Pericardium fibroblast (primary cell): ENCODE measurements around the gene KISS1R. TPM values are rescaled to one million over a fixed set of nuclear protein-coding genes. Genes with fewer than 3 reads are reported as not detected.

ENCODE experiments used
- total RNA-seq: library from RNA; depleted of rRNA; stranded (reverse); fragments of >200 nt; gene quantifications from 2 replicates; pipeline ENCODE4 v1.2.3, GENCODE V29; 2015

KISS1R gene
- total RNA-seq: not detected in 2 replicates

GRCh38 chr19:917323-918151 is at the start of gene KISS1R:
Gene KISS1R, plus strand, starts transcription at chr19:917333. Its CDS starts 170 bp downstream, at chr19:917503.

GRCh38 chr19:892894-893689 is 24.0 kb upstream of the KISS1R start, which contains the start of the genes MED16 and RNU6-9:
Gene MED16, minus strand, starts transcription at chr19:893187. Its CDS starts 2,056 bp downstream, at chr19:891131.
Gene RNU6-9, plus strand, starts transcription at chr19:893484.

GRCh38 chr19:913080-913748 is 3.9 kb upstream of the KISS1R start, which contains the start of gene R3HDM4:
Gene R3HDM4, minus strand, starts transcription at chr19:913219. Its CDS starts 62 bp downstream, at chr19:913157.

GRCh38 chr19:925526-926322 is 8.6 kb downstream of the KISS1R start, which contains the start of gene ARID3A:
Gene ARID3A, plus strand, starts transcription at chr19:926035. Its CDS starts 3,494 bp downstream, at chr19:929529.

Other genes starting within 250 kb of the KISS1R start
- 280 and 441 TPM in 2 replicates for gene FSTL3, start 240.9 kb upstream of the KISS1R start, total RNA-seq
- not detected in 2 replicates for gene PRSS57, start 221.9 kb upstream of the KISS1R start, total RNA-seq
- 140 and 141 TPM in 2 replicates for gene PALM, start 208.4 kb upstream of the KISS1R start, total RNA-seq
- not detected in 2 replicates for gene MISP, start 166.2 kb upstream of the KISS1R start, total RNA-seq
- gene PTBP1, start 119.9 kb upstream of the KISS1R start, total RNA-seq: 130 and 227 TPM in 2 replicates
- 0.09 and 1.6 TPM in 2 replicates for gene PLPPR3, start 95.4 kb upstream of the KISS1R start, total RNA-seq
- not detected in 2 replicates for gene AZU1, start 89.5 kb upstream of the KISS1R start, total RNA-seq
- gene PRTN3, start 76.3 kb upstream of the KISS1R start, total RNA-seq: 2.0 TPM in 1 of 2 replicates, not detected in the other
- gene ELANE, start 65.0 kb upstream of the KISS1R start, total RNA-seq: 3.4 and 8.4 TPM in 2 replicates
- gene CFD, start 57.7 kb upstream of the KISS1R start, total RNA-seq: 190 and 206 TPM in 2 replicates
- 42.2 and 44.2 TPM in 2 replicates for gene MED16, start 24.1 kb upstream of the KISS1R start, total RNA-seq
- gene RNU6-9, start 23.8 kb upstream of the KISS1R start, total RNA-seq: not detected in 2 replicates
- gene R3HDM4, start 4.1 kb upstream of the KISS1R start, total RNA-seq: 41.7 and 52.9 TPM in 2 replicates
- gene ARID3A, start 8.7 kb downstream of the KISS1R start, total RNA-seq: 4.1 and 7.2 TPM in 2 replicates
- gene WDR18, start 67.0 kb downstream of the KISS1R start, total RNA-seq: 41.4 and 55.8 TPM in 2 replicates
- gene GRIN3B, start 83.1 kb downstream of the KISS1R start, total RNA-seq: 0.70 and 1.4 TPM in 2 replicates
- gene TMEM259, start 103.8 kb downstream of the KISS1R start, total RNA-seq: 158 and 167 TPM in 2 replicates
- not detected in 2 replicates for gene RNU6-2, start 104.2 kb downstream of the KISS1R start, total RNA-seq
- gene CNN2, start 109.3 kb downstream of the KISS1R start, total RNA-seq: 279 and 398 TPM in 2 replicates
- 3.1 and 3.3 TPM in 2 replicates for gene ABCA7, start 122.8 kb downstream of the KISS1R start, total RNA-seq
- 0.26 and 0.47 TPM in 2 replicates for gene ARHGAP45, start 149.8 kb downstream of the KISS1R start, total RNA-seq
- 132 and 219 TPM in 2 replicates for gene POLR2E, start 178.0 kb downstream of the KISS1R start, total RNA-seq
- gene GPX4, start 186.7 kb downstream of the KISS1R start, total RNA-seq: 700 and 909 TPM in 2 replicates